T-helper 1 cell (primary cell): ENCODE results near the gene CCL8.
"Not testable (repeated sequence)": the region's sequence is repeated elsewhere in the genome, so short reads cannot be mapped to it uniquely, and the experiment has no call there.

Experiments
- DNase-seq, 5 donors: peaks; one replicate each; pipeline ENCODE4 v3.0.0-alpha.2; 2012 to 2020

CCL8 gene

DNA sequence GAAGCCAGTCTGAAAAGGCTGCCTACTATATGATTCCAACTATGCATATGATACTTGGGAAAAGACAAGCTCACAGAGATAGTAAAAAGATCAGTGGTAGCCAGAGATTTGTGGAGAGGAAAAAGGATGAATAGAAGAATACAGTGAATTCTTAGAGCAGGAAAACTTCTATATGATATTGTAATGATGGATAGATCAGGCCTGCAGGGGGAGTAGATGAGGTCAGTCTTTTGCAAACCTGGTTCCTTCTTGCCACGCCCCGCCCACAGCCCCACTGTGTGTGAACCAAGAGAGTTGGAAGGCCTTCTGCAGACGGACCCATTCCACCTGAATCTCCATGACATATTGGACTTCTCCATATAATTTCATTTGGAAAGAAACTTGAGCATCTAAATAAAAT is 761 bp upstream of the CCL8 start:
- no peak for DNase-seq

DNA sequence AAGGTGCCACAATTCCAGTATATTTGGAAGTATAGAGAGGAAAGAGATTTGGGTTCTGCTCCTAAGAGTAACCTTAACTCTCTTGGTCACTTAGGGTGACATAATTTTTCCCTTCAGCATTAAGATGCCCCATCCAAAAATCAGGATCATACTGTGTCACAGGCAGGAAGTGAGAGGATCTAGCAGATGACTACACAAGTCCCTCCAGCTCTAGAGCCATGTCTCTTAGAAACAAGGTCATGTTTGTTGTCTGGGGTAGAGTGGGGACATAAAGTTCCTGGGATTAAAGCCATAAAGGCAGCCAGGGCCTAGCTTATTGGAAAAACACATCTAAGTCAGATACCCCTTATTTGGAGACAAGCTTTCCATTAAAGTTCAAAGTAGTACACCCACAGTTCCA is 2.7 kb downstream of the CCL8 start:
- no peak for DNase-seq

DNA sequence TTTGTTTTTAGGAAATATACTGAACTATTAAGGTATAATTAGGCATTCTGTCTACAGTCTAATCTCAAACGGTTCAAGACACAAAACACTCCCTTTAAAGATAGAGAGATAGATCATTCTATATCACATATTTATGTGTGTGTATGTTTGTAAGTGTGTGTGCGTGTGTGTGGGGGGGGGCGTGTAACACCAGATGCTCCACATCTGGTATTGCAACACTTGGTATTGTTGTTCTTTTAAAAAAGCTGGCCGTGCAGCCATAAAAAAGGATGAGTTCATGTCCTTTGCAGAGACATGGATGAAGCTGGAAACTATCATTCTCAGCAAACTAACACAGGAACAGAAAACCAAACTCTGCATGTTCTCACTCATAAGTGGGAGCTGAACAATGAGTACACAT is 8.3 kb downstream of the CCL8 start:
- DNase-seq: not testable (repeated sequence)

DNA sequence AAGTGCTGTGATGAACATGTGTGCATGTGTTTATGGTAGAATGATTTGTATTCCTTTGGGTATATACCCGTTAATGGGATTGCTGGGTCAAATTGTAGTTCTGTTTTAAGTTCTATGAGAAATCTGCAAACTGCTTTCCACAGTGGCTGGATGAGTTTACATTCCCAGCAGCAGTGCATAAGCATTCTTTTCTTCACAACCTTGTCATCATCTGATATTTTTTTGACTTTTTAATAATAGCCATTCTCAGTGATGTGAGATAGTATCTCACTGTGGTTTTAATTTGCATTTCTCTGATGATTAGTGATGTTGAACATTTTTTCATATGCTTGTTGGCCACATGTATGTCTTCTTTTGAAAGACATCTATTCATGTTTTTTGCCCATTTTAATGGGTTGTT is 18.5 kb downstream of the CCL8 start:
- DNase-seq: no peak

DNA sequence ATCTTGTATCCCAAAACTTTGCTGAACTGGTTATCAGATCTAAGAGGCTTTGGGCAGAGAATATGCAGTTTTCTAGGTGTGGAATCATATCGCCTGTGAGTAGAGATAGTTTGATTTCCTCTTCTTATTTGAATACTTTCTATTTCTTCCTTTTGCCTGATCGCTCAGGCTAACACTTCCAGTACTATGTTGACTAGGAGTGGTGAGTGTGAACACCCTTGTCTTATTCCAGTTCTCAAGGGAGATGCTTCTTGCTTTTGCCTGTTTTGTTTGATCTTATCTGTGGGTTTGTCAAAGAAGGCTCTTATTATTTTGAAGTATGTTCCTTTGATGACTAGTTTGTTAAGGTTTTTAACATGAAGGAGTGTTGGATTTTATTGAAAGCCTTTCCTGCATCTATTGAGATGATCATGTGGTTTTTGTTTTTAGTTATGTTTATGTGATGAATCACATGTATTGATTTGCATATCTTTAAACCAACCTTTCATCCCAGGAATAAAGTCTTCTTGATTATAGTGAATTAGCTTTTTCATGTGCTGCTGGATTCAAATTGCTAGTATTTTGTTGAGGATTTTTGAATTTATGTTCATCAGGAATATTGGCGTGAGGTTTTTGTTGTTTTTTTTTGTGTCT is 20.0 kb downstream of the CCL8 start:
- DNase-seq: no peak

DNA sequence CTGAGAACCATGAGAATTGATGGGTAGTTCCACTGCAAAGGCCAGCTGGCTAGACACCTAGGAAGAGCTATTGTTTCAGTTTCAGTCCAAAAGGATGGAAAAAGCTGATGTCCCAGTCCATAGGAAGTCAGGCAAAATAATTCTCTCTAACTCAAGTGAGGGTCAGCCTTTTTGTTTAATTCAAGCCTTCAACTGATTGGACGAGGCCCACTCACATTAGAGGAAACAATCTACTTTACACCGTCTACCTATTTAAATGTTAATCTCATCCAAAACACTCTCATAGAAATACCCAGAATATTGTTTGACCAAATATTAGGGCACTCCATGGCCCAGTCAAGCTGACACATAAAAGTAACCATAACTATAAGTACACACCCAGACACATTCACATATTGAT is 22.7 kb downstream of the CCL8 start:
- no peak for DNase-seq

DNA sequence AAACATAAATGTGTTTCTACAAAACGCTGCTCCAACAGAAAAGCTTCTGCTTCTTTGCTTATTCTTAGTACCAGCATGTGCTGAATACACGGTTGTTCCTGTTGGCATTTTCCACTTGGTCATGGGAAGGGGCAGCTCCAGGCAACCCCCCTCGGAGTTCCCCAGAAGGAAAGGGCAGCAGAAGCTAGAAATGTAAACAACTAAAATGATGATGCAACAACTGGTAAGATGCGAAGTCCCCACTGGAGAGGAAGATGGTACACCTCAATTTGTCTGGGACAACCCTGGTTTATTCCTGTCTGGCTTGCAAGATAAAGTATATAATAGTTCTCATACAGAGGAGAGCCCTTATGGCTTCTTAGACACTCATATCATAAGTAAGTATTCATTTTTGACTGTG is 27.8 kb downstream of the CCL8 start:
- DNase-seq: no peak

DNA sequence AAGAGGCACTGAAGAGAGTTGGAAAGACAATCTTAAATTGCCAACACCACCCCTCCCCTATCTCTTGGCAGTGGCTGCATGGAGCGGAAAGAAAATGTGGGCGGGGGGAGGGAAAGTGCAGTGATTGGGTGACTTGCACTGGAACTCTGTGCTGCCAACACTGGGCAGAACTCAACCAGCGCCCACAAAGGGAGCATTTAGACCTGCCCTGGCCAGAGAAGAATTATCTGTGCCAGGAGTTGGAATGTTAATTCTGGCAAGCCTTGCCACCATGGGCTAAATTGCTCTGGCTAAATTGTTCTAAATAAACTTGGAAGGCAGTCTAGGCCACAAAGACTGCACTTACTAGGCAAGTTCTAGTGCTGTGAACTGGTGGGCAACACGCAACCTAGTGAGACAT is 30.5 kb downstream of the CCL8 start:
- no peak for DNase-seq

DNA sequence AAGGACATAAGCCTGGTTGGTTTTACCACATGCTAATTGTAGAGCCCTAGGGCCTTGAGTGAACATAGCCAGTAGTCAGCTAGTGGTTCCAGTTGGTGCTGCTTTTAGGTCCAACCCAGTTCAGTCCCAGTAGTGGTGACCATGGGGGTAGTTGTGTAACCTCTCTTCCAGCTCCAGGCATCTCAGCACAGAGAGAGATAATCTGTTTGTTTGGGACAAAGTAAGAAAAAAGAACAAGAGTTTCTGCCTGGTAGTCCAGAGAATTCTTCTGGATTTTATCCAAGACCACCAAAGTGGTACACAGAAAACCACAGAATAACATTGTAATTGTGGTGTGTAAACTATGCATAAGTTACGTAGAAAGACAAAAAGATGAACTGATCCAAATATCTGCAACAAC is 31.9 kb downstream of the CCL8 start:
- DNase-seq: no peak

DNA sequence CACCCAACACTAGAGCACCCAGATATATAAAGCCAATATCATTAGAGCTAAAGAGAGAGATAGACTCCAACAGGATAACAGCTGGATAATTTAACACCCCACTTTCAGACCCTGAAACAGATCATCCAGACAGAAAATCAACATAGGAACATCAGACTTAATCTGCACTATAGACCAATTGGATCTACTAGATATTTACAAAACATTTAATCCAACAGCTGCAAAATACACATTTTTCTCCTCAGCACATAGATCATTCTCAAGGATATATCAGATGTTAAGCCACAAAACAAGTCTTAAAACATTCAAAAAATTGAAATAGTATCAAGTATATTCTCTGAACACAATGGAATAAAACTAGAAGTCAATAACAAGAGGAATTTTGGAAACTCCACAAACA is 33.0 kb downstream of the CCL8 start:
- DNase-seq: no peak

DNA sequence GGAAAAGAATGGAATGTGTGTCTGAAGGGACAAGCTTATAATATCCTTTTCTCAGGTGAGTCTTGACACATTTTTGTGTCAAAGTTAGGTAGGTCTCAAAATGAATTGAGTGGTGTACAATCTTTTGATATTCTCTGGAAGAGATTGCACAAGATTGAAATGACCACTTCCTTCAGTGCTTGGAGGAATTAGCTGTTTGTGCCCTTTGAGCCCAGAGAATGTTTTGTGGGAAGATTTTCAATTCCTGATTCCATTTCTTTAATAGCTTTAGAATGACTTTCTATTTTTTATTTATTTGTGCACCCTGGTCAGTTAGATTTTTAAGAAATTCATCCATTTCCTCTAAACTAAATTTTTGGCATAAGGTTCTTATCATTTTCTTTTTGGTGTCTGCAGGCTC is 35.4 kb downstream of the CCL8 start:
- no peak for DNase-seq

DNA sequence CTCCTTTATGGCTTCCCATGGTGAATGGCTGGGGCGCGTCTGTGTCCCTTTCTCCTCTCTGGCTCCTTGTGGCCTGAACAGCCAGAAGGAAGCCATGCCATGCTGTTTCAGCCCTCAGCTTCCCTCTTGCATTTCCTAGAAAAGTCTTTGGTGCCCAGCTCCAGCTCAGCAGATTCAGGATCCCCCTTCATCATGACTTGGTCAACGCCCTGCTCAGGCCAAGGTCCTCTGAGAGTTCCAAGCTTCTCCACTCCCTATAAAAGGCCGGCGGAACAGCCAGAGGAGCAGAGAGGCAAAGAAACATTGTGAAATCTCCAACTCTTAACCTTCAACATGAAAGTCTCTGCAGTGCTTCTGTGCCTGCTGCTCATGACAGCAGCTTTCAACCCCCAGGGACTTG is 37.0 kb downstream of the CCL8 start, which contains the start of gene CCL13:
Gene CCL13 (plus strand): TSS at position 287 of the 400 bp plus-strand sequence. CDS start 47 bp downstream, at position 334.
- DNase-seq: no peak

DNA sequence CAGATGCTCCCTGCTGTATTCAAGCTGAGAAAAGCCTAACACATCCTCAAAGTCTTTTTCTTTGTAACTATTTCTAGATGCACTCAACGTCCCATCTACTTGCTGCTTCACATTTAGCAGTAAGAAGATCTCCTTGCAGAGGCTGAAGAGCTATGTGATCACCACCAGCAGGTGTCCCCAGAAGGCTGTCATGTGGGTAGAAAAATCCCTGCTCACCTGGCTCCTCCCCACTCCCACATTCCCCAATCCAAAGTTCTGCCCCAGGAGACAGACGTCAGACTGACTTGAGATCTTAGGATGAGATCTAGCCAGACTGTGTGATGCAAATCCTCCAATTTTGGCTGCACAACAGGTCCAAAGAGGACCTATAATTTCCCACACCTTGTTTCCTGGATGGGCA is 38.2 kb downstream of the CCL8 start:
- DNase-seq: no peak

DNA sequence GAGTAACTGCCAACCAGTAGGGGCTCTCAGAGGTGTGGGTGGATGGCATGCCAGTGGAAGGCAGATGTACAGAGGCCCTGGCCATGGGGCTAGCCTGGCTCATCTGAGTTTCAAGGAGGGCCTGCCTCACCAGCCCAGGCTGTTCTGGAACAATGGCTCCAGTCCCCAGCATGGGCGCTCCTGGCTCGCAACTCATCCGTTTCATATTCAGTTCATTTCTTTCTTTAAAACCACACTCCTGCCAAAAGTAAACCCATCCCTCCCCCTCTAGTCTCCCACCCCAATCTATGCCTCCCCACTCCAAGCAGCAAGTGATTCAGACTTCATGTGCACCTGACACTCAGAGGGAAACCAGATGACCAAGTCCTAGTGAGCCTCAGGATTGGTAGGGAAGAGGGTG is 39.4 kb downstream of the CCL8 start:
- no peak for DNase-seq

DNA sequence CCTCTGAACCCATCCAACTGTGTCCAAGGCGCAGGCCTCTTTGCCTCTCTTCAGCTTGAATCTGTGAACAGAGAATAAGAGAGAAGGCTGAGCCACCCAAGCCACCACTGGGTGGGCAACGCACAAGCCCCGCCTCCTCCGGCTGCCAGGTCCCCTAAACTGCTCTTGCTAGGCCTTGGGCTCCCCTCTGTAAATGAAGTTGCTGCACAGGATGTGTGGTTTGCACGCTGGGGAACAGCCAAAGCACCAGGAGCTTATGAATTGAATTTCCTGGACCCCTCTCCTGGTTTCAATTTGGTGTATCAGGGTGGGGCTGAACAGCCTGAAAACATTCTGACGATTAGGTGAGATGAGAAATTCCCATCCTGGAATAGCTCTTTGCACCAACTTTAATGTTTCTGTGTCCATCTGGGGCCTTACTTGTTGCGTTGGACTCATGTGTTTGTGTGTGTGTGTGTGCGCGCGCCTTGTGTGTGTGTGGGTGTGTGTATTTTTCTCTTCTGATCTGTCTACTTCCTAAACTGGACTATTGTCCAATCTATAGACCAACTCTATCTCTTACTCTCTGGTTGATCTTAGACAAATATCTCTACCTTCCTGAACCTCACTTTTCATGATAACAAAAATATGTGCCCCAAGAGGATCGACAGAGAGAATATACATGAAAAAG is 41.5 kb downstream of the CCL8 start:
- DNase-seq: no peak

DNA sequence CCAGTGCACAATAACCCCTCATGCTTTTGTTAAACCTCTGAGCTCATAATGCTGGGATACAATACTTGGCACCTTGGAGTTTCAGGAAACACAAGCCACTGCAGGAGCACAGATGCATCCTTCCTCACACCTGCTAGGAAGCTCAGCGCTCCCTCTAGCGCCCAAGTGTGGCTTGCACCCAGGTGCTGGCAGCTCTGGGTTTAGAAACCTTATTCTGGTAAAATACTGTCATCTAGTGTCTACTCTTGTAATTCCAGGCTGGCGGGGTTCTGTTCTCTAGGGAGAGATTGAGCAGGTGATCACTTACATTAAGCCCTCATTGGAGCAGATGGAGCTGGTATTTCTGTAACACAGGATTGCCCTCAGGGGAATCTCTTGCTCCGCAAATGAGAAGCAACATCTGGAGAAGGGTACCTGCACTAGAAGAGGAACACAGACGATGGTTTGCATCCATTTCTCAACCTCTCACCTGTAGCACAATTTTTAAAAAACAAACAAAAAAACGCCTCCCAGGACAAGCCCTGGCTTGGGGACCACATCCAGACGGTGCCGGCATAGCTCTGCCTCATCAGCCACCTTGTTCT is 42.3 kb downstream of the CCL8 start:
- DNase-seq: peak in 3 of 5 donors; percentile 12 to 77 (median 36)

DNA sequence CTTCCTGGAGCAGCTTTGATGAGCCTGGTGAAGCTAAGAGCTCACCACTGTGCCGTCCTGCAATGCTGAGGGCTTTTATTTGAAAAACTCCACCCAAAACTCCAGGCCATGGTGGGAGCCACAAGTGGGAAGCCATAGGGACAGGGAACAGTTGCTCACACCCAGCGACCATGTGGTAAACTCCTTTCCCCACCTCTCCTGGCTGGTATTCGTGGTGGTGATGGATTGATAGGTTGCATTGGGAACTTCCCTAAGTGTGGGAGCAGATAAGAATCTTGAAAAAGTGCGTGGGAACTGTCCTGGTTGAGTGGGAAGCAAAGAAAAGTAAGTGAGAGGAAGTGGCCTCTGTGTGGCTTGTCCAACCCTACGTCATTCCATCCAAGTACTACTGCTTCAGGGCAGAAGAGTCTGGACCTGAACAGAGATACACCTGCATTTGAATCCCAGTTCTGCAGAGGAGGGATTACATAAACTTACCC is 44.0 kb downstream of the CCL8 start, which contains the start of gene CCL1:
Gene CCL1 (minus strand): TSS at position 51 of the 479 bp plus-strand sequence. CDS start 72 bp downstream, outside the sequence.
- no peak for DNase-seq

DNA sequence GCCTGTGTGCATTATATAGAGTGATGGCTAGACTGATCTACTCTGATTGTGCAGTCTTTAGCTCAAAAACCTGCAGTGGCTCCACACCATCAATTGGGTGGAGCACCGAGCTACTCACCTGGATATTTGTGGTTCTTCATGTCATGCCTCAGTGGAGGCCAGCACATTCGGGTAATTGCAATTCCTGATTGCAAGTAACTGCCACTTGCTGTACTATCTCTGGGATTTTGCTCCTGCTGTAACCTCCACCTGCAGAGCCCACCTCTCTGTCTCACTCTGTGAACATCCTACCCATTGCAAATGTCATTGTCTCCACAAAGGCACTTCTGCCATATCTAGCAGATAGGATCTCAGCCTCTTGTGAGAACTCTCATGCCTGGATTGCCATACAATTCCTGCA is 45.5 kb downstream of the CCL8 start:
- no peak for DNase-seq

DNA sequence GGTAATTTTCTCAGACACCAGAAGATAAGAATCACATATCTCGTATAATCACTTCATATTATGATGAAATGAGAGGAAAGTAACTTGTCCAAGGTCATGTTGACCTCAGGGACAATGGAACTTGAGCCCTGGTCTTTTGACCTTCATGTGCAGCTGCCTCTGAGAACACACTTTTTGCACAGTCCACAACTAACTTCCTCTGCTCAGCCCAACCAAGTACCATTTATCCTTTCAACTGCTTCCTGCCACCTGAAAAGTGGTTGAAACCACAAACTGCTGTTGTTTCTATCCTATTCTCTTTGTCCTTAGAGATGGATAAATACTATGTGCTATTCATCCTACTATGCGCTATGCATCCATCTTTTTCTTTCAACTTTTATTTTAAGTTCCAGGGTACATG is 46.1 kb downstream of the CCL8 start:
- peak in 1 of 5 donors; percentile 34 for DNase-seq

DNA sequence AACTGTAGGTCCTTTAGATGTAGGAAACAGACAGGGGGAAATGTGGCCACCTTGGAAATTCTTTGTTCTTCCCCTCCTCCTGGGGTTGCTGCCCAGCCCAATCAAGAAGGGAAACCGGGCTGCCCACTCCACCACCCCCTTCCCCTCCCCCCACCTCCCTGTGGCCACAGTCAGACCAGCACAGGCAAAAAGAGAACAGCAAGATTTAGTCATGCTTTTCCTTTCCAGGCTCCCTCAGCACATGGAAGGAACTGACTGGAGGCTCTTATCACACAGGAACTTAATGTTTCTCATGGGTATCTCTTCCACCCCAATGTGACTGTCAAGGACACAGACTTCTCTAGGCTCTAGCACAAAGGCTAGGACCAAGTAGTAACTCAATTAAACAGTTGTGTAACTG is 46.8 kb downstream of the CCL8 start:
- DNase-seq: no peak

DNA sequence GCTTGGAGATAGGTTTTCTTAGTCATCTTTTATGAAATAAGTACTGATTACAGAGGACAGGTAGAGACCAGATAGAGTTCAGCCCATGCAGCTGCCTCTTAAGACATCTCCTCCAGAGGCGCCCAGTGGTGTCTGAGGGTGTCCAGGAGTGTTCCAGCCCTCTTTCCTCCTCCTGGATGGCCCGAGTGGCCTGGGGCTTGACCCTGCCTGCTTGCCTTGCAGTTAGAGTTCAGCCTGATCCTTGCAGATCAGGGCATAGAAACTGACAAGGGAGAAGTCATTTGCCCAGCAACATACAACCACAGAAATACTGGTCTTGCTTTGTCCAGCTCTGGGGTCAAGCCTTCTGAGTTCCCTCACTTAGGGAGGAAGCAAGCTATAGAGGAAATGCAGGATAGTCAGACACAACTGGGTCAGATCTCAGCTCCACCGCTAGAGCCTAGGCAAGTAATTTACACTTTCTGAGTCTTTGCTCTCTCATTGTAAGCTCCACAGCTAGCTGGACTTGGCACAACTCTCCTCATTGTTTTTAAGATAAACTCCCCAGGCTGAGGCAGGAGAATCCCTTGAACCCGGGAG is 47.4 kb downstream of the CCL8 start:
- DNase-seq: no peak

DNA sequence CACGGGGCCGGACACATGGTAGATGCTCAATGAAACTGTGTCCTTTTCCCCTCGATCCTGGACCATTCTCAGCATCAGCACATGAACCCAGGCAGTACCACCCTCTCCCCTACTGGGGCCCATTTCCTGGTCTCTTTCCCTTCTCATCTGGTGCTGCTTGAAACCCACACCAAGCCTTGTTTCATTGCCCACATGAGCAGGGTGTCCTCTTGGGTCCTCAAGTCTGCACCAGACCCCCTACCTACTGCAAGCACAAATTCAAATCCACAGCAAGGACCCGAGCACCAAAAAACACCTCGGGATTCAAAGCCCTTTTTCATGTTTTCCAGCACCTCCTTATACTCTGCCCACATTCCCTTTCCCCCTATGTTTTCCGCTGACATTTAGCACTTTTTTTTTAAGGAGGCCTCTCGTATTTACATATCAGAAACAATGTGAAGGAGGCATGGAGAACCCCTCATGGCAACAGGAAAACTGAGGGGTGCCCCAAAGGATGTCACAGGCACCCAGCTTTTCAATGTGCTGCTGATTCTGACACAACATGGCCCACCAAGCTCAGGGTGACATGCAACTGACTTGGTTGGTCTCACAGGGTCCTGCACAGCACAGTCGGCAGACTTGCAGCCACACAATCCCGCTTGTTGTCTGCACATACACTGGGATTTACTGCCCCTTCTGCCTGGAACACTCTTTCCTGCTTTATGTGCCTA is 48.4 kb downstream of the CCL8 start:
- no peak for DNase-seq
